HepG2 (cell line): ENCODE data around the gene ADRM1. TPM values are rescaled to one million over a fixed set of nuclear protein-coding genes. Genes with fewer than 3 reads are reported as not detected.

Experiments used
- CENPT ChIP-seq: sonication (generic); formaldehyde crosslinking; IDR thresholded peaks from 2 replicates; pipeline ENCODE4 v1.8.0; 2022; ENCODE audit warnings: low read depth, mild to moderate bottlenecking, moderate library complexity, missing genetic modification reagents
- CENPX ChIP-seq: sonication (generic); formaldehyde crosslinking; IDR thresholded peaks from 2 replicates; pipeline ENCODE4 v1.9.0; 2021; ENCODE audit warnings: mild to moderate bottlenecking, missing genetic modification reagents, moderate library complexity
- EED ChIP-seq: sonication (generic); formaldehyde crosslinking; IDR thresholded peaks from 2 replicates; pipeline ENCODE4 v1.5.0; 2020; ENCODE audit warnings: mild to moderate bottlenecking, missing genetic modification reagents
- GLI4 ChIP-seq: sonication (generic); formaldehyde crosslinking; IDR thresholded peaks from 2 replicates; pipeline ENCODE4 v1.5.1; 2020; ENCODE audit warnings: missing genetic modification reagents, mild to moderate bottlenecking, moderate library complexity, borderline replicate concordance
- HMG20B ChIP-seq: conservative IDR thresholded peaks from 2 replicates; pipeline ENCODE4 v1.6.1; 2016; ENCODE audit warnings: missing genetic modification reagents, missing compliant biosample characterization
- HNRNPLL ChIP-seq: fragments of 200-400 bp; formaldehyde crosslinking; IDR thresholded peaks from 2 replicates; pipeline ENCODE4 v1.6.1; 2017; ENCODE audit warnings: mild to moderate bottlenecking, low read depth, low read length; ENCODE audit not compliant: poor library complexity, severe bottlenecking
- RXRB ChIP-seq: IDR thresholded peaks from 2 replicates; pipeline ENCODE4 v1.6.1; 2016; ENCODE audit warnings: borderline replicate concordance, missing genetic modification reagents, missing compliant biosample characterization
- SALL1 ChIP-seq: sonication (generic); formaldehyde crosslinking; IDR thresholded peaks from 2 replicates; pipeline ENCODE4 v1.8.0; 2022; ENCODE audit warnings: mild to moderate bottlenecking, missing genetic modification reagents
- SMARCC2 ChIP-seq: fragments of 450-650 bp; IDR thresholded peaks from 2 replicates; pipeline ENCODE4 v1.6.1; 2017; ENCODE audit warnings: antibody characterized with exemption, mild to moderate bottlenecking
- THYN1 ChIP-seq: sonication (generic); formaldehyde crosslinking; IDR thresholded peaks from 2 replicates; pipeline ENCODE4 v1.8.1; 2023; ENCODE audit warnings: low read depth, mild to moderate bottlenecking, moderate library complexity, missing genetic modification reagents, borderline replicate concordance
- ZFP90 ChIP-seq: sonication (generic); formaldehyde crosslinking; IDR thresholded peaks from 2 replicates; pipeline ENCODE4 v1.8.0; 2022; ENCODE audit warnings: missing genetic modification reagents, mild to moderate bottlenecking, inconsistent platforms, borderline replicate concordance
- ZNF20 ChIP-seq: sonication (generic); formaldehyde crosslinking; IDR thresholded peaks from 2 replicates; pipeline ENCODE4 v1.4.0; 2020; ENCODE audit warnings: mild to moderate bottlenecking, moderate library complexity, missing genetic modification reagents
- ZNF251 ChIP-seq: sonication (generic); formaldehyde crosslinking; IDR thresholded peaks from 2 replicates; pipeline ENCODE4 v1.9.0; 2021; ENCODE audit warnings: mild to moderate bottlenecking, missing genetic modification reagents
- ZNF75D ChIP-seq: sonication (generic); formaldehyde crosslinking; IDR thresholded peaks from 2 replicates; pipeline ENCODE4 v1.8.1; 2023; ENCODE audit warnings: missing genetic modification reagents, mild to moderate bottlenecking, borderline replicate concordance
- polyA plus RNA-seq, 8 experiments: library from polyadenylated mRNA; depleted of rRNA in 3 of 8; stranded (reverse) in 7 of 8; unstranded in 1 of 8; fragments of >200 nt; fragmentation: Illumina TruSeq in 4 of 8; extraction: Trizol in 4 of 8; gene quantifications; 2 replicates each; pipeline versions ENCODE4 v1.2.1 to v1.2.3, GENCODE V29; 2011 to 2016; ENCODE audit warnings: low read depth in 4 of 8, missing spikeins in 1 of 8, mixed read lengths in 1 of 8; ENCODE audit not compliant: insufficient read depth in 1 of 8
- total RNA-seq, 5 experiments: library from RNA; depleted of rRNA; stranded (reverse); fragments of >200 nt; fragmentation: Illumina TruSeq; extraction: Trizol; gene quantifications; 2 replicates each; pipeline ENCODE4 v1.2.3, GENCODE V29; 2016; ENCODE audit warnings: low read depth in 1 of 5
- TF ChIP-seq, protein P1 (sequence below): sonication (generic); formaldehyde crosslinking; conservative IDR thresholded peaks from 2 replicates; pipeline ENCODE4 v1.8.0; 2022; ENCODE audit warnings: mild to moderate bottlenecking, moderate library complexity, missing genetic modification reagents
- TF ChIP-seq, protein P2 (sequence below): sonication (generic); formaldehyde crosslinking; IDR thresholded peaks from 2 replicates; pipeline ENCODE4 v1.4.0; 2020; ENCODE audit warnings: missing genetic modification reagents, mild to moderate bottlenecking, borderline replicate concordance
- TF ChIP-seq, protein P3 (sequence below): sonication (generic); formaldehyde crosslinking; IDR thresholded peaks from 2 replicates; pipeline ENCODE4 v1.4.0; 2020; ENCODE audit warnings: missing genetic modification reagents, borderline replicate concordance
- TF ChIP-seq, protein P4 (sequence below): IDR thresholded peaks from 2 replicates; pipeline ENCODE4 v1.6.1; 2016; ENCODE audit warnings: missing compliant biosample characterization, missing genetic modification reagents, borderline replicate concordance

Gene ADRM1
- total and polyA plus RNA-seq, 2 of the 13 experiments (the other 11 are each of a cell fraction or from before 2014, with no cell fraction given) = 92.9 to 154 TPM

DNA sequence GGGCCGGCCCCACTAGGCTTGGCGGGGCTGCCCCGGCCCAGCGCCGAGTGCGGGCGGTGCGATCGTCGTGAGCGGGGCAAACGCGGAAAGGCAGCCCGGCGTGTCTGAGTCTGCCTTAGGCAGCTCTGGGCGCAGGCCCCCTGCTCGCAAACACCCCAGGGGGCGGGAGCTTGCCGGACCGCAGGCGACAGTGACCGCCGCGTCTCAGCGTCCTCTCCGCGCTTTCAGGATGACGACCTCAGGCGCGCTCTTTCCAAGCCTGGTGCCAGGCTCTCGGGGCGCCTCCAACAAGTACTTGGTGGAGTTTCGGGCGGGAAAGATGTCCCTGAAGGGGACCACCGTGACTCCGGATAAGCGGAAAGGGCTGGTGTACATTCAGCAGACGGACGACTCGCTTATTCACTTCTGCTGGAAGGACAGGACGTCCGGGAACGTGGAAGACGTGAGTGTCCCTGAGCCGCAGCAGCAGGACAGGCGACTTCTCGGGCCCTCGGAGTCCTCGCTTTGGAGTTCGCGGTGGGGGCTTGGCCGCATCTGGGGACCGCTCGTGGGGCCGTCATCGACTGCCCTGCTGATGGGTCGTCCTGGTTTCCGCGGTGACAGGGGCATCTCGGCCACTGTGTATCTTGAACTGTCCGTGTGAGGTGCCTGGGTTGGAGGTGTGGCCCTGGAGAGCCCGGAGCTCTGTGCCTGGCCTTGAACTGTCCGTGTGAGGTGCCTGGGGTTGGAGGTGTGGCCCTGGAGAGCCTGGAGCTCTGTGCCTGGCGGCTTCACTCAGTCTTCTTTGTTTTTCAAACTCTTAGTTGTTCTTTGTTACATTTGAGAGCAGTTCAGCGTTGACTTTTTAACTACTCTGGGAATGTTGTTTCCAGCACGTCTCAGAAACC, 786 bp downstream of the ADRM1 start (continued):
- TF ChIP-seq, protein P1, sequence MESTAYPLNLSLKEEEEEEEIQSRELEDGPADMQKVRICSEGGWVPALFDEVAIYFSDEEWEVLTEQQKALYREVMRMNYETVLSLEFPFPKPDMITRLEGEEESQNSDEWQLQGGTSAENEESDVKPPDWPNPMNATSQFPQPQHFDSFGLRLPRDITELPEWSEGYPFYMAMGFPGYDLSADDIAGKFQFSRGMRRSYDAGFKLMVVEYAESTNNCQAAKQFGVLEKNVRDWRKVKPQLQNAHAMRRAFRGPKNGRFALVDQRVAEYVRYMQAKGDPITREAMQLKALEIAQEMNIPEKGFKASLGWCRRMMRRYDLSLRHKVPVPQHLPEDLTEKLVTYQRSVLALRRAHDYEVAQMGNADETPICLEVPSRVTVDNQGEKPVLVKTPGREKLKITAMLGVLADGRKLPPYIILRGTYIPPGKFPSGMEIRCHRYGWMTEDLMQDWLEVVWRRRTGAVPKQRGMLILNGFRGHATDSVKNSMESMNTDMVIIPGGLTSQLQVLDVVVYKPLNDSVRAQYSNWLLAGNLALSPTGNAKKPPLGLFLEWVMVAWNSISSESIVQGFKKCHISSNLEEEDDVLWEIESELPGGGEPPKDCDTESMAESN = no peak; the same call in none of the 2 replicates
- TF ChIP-seq ZNF251 = no peak
- no peak for TF ChIP-seq HMG20B (CRISPR knock-in tag)
- no peak; the same call in 1 of the 2 replicates for TF ChIP-seq GLI4 (CRISPR knock-in tag)
- TF ChIP-seq, protein P2, sequence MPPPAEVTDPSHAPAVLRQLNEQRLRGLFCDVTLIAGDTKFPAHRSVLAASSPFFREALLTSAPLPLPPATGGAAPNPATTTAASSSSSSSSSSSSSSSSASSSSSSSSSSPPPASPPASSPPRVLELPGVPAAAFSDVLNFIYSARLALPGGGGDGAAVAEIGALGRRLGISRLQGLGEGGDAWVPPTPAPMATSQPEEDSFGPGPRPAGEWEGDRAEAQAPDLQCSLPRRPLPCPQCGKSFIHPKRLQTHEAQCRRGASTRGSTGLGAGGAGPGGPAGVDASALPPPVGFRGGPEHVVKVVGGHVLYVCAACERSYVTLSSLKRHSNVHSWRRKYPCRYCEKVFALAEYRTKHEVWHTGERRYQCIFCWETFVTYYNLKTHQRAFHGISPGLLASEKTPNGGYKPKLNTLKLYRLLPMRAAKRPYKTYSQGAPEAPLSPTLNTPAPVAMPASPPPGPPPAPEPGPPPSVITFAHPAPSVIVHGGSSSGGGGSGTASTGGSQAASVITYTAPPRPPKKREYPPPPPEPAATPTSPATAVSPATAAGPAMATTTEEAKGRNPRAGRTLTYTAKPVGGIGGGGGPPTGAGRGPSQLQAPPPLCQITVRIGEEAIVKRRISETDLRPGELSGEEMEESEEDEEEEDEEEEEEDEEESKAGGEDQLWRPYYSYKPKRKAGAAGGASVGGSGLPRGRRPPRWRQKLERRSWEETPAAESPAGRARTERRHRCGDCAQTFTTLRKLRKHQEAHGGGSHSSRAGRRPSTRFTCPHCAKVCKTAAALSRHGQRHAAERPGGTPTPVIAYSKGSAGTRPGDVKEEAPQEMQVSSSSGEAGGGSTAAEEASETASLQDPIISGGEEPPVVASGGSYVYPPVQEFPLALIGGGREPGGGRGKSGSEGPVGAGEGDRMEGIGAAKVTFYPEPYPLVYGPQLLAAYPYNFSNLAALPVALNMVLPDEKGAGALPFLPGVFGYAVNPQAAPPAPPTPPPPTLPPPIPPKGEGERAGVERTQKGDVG (CRISPR knock-in tag) = no peak
- TF ChIP-seq, protein P3, sequence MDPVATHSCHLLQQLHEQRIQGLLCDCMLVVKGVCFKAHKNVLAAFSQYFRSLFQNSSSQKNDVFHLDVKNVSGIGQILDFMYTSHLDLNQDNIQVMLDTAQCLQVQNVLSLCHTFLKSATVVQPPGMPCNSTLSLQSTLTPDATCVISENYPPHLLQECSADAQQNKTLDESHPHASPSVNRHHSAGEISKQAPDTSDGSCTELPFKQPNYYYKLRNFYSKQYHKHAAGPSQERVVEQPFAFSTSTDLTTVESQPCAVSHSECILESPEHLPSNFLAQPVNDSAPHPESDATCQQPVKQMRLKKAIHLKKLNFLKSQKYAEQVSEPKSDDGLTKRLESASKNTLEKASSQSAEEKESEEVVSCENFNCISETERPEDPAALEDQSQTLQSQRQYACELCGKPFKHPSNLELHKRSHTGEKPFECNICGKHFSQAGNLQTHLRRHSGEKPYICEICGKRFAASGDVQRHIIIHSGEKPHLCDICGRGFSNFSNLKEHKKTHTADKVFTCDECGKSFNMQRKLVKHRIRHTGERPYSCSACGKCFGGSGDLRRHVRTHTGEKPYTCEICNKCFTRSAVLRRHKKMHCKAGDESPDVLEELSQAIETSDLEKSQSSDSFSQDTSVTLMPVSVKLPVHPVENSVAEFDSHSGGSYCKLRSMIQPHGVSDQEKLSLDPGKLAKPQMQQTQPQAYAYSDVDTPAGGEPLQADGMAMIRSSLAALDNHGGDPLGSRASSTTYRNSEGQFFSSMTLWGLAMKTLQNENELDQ (CRISPR knock-in tag) = no peak
- TF ChIP-seq, protein P4, sequence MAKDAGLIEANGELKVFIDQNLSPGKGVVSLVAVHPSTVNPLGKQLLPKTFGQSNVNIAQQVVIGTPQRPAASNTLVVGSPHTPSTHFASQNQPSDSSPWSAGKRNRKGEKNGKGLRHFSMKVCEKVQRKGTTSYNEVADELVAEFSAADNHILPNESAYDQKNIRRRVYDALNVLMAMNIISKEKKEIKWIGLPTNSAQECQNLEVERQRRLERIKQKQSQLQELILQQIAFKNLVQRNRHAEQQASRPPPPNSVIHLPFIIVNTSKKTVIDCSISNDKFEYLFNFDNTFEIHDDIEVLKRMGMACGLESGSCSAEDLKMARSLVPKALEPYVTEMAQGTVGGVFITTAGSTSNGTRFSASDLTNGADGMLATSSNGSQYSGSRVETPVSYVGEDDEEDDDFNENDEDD (CRISPR knock-in tag) = no peak
- TF ChIP-seq SALL1 (CRISPR knock-in tag) = peak; percentile 19; the same call in 1 of the 2 replicates
- TF ChIP-seq ZFP90 (CRISPR knock-in tag) = no peak
- no peak; the same call in 1 of the 2 replicates for TF ChIP-seq ZNF75D (CRISPR knock-in tag)
- TF ChIP-seq CENPT (CRISPR knock-in tag) = no peak
- TF ChIP-seq EED (CRISPR knock-in tag) = peak; percentile 86; the same call in 1 of the 2 replicates
- no peak for TF ChIP-seq ZNF20
- TF ChIP-seq RXRB (CRISPR knock-in tag) = peak; percentile 33; the same call in 1 of the 2 replicates
- no peak for TF ChIP-seq CENPX (CRISPR knock-in tag)
- TF ChIP-seq SMARCC2 = no peak
- no peak for TF ChIP-seq HNRNPLL
- no peak for TF ChIP-seq THYN1 (CRISPR knock-in tag)
